ENCODE measurements around the gene GULP1.
"Not testable (repeated sequence)": the region's sequence is repeated elsewhere in the genome, so short reads cannot be mapped to it uniquely, and the experiment has no call there.

The GULP1 gene

GRCh38 chr2:188293601-188294351 lies 2.1 kb downstream of the GULP1 start:
- no peak for DNase-seq

DNA sequence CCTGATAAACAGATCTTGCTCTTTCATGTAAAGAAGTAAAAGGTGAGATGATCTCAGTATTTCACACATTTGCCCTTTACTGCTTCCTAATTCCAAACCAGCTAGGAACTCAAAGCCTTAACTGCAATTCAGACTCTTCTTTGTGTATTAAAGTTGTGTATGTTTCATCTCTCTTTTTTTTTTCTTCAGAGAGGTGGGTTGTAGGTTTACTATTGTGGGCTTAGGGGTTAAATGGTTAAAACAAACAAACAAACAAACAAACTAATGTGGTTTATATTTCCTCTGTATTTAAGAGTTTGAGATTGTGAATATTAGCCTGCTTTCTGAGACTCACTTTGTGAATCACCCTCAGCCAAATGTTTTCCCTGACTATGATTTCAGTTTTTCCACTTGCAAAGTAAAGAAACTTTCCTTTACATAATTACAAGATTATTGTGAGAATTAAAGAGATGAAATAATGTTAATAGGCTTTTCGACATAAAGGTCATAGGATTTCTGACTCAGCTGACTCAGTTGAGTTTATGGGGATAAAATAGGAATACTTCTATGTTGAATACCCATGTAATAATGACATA lies 2.8 kb downstream of the GULP1 start:
- no peak for DNase-seq

DNA sequence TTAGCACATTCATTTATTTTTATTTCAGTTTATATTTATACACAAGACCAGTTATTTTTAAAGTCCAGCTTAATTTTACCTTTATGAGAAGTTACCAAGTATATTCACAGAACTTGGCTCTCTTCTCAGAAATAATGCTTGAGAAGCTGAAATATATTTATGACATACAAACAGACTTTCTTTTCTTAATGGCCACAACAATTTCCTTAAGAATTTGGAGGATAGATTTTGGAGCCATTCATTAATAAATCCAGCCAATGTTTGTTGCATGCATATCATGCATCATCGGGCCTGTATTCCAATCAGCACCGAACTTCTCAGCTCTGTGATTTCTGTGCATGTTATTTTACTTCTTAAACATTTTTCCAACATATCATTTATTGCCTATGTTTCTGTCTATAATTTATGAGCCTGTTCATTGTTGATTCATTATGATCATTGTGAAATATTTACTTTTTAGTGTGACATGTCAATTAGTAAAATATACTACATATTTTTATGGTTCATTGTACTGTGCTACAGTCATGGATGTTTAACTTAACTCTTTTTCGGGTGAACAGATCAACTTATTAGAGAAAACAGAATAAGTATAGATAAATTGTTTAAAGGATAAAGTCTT lies 3.5 kb downstream of the GULP1 start:
- DNase-seq: no peak

GRCh38 chr2:188297978-188298377 lies 6.3 kb downstream of the GULP1 start:
- no peak for DNase-seq

DNA sequence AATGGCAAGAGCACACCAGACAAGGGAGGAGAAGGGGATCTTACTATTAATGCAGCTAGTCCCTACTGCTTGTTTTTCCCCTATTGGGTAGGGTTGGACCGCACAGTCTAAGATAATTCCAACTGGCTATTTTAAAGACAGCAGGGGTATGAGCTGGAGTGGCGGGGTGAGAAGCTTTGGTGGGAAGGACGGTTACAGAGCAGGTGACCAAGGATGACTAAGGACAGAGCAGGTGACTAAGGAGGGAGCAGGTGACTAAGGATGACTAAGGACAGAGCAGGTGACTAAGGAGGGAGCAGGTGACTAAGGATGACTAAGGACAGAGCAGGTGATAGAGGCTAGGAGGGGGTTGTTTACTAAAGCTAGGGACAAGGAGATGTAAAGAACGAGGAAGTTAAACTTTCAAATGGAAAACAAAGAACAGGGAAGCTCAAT lies 7.3 kb downstream of the GULP1 start:
- DNase-seq: not testable (repeated sequence)

DNA sequence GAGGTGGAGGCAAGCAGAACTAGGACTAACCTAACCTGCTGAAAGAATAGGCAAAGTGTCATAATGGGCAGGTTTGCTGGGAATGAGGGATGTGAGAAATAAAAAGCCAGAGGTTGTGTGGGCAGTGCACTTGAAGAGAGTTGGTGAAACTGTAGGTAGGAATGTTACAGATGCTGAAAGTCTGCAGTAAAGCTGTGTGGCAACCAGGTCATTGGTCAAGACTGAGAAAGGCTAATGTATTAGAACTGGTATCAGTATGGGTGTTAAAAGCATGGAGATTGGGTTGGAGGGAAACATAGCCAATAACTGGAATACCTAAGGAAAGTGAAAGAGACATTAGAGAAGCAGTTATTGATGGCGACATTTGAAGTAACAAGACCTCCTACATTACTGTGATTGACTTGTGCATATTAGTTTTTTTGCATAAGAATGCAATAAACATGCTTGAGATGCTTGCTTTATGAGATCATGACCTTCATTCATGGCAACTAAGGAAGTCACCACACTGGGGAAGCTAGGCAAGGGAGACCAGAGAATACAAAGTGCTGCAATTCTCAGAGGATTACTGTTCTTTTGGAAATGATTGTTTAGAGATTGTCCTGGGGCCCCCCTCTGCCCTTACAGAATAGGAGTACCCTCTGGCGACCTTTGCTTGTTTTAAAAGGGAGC lies 11.8 kb downstream of the GULP1 start:
- no peak for DNase-seq

DNA sequence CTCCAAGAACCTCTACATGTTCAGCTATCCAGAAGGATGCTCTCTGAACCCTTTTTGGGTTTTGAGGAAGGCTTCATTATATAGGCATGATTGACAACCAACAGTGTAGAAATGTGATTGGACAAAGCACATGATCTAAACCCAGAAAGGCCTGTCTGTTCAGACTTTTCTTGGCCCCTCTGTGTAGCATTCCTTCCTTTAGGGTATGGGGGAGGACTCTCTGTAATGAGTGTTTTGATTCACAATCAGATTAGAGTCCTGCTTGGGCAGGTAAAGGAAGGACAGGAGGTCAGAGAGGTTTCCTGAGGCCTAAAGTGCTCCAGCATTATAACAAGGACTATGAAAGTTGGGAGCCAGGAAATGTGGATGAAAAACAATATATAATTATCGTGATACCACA lies 13.6 kb downstream of the GULP1 start:
- no peak for DNase-seq

GRCh38 chr2:188306271-188306670 lies 14.6 kb downstream of the GULP1 start:
- DNase-seq: no peak

DNA sequence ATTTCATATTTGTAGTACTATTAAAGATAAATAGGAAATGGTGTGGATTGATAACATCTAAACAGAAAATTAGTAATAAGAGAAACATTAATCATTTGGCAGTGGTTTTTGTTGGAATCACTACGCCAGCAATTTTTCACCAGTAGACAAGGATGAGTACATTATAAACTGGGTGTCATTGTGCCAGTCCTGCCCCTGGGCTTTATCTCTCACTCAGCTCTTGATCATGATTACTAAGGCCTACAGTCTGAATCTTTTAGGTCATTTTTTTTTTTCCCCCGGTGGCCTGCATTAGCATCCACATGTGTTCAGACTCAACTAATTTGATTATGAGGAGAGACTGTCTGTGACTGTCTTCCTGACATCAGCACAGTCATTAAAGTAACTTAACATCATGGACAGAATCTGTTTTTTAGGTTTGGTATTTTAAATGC lies 16.2 kb downstream of the GULP1 start:
- DNase-seq: no peak

DNA sequence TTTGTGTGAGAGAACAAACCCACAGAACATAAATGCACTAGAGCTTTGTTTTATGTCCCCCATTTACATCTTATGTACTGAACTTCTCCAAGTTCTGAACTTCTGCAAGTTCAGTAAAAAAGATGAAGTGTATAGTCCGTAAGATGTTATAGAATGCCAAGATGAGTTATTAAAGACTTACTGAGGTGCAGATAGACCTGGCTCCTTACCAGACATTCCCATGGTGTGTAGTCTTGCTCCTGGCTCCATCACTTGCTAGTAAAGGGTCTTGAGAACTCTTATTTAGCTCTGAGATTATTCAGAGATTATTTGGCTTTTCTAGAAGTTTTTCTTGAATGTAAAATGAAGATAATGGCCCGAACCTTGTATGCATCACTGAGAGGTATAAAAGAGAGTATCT lies 16.8 kb downstream of the GULP1 start:
- DNase-seq: no peak

DNA sequence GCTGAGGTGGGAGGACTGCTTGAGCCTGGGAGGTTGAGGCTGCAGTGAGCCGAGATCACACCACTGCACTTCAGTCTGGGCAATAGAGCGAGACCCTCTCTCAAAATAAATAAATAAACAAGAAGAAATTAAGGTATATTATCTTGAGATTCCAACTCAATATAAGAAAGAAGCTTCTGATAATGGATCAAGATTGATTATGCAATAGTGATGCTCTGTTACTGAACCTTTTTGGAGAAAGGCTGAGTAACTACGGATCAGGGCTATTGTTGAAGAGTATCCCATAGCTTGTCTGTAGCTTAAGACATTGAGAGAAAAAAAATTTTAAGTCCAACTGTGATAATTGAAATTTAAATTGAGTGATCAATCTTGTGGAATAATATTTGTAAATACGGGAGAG lies 17.7 kb downstream of the GULP1 start:
- DNase-seq: no peak

DNA sequence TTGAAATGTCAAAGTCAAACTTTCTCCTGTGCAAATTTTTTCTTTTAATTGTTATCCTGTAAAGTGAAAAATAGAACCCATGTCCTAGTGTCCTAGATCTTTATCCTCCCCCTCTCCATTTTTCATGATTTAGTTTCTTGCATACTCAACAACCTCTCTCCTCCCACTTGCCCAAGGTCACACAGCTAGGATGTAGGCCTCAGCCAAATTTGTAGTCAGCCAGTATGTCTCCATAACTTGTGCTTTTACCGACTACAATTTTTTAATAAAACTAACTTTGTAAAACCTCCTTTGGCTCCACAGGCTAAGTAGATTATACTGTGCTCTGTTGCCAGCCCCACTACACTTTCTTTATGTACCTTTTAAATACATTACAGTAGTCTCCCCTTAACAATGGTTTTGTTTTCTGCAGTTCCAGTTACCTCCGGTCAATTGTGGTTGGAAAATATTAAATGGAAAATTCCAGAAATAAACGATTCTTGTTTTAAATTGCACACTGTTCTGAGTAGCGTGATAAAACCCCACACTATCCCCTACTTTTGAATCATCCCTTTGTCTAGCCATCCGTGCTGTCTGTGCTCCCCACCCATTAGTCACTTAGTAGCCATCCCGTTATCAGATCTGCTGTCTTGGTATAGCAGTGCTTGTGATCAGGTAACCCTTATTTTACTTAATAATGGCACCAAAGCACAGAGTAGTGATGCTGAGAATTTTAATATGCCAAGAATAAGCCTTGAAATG lies 22.8 kb downstream of the GULP1 start:
- no peak for DNase-seq

DNA sequence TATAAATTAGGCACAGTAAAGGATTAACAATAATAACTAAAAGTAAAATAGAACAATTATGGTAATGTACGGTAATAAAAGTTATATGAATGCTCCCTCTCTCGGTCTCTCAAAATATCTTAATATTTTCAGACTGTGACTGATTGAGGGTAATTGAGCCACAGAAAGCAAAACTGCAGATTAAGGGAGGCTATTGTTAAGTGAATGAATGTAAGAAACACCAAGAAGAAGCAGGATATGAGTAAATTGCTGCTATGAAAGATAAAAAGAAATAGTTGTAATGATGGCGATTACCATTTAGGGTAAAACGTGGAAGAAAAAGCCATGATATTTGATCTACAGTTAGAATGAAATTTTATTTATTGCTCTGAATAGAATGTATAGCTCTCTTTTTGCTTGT lies 24.1 kb downstream of the GULP1 start:
- DNase-seq: no peak

DNA sequence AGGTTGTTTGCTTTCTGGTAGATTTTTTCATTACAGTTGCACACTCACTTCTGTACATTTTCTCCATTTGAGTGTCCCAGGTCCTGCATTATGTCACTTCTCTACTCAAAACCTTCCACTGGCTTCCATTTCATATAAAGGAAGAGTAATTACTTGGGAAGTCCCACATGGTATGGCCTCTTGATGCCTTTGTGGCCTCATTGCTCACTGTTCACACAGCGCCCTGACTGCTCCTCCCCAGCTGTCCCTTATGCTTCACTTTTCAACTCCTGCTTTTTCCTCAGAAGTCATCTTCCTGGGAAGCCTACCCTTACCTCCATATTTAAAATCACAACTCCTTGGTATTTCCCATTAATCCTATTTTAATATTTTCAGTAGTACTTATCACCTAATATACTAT lies 24.7 kb downstream of the GULP1 start:
- no peak for DNase-seq

DNA sequence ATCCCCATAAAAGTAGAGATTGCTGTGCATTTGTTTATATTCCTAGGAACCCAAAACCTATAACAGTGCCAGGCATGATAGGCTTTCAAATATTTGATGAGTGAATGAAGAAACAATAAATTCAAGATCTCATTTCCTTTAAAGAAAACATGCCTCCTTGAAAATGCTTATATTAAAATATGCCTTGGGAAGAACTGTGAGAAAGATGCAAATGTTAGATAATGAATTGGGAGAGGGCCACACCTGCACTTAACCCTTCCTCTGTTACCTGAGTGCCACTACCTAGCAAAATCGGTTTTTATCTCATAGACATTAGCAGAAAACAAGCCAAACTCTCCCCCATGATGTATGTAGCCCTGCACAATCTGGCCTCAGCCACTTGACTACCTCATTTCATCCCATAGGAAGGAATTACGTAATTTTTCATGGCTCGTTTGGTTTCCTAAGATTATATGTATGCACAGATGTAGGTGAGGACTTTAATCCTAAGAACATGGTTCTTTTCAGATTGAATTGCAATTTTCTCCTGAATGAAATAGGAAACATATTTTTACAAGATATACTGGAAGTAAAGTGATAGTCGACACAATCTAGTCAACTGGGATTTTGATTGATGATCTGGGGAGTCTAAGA lies 25.2 kb downstream of the GULP1 start:
- no peak for DNase-seq

GRCh38 chr2:188318161-188318749 lies 26.6 kb downstream of the GULP1 start:
- no peak for DNase-seq

DNA sequence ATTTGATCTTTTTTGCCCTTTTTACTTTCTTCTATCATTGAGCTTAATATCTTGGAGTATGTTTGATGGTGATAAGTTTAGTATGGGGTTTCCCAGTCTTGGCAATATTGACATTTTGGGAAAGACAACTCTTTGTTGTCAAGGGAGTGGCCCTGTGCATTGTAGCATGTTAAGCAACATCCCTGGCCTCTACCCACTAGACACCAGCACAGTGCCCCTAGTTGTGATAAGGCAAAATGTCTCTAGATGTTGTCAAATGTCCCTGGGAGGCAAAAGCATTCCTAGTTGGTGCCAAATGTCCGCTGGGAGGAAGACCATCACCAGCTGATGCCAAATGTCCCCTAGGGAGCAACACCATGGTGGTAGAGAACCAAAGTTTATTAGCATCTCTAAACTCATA lies 28.2 kb downstream of the GULP1 start:
- DNase-seq: no peak

GRCh38 chr2:188320861-188321260 lies 29.2 kb downstream of the GULP1 start:
- DNase-seq: no peak

DNA sequence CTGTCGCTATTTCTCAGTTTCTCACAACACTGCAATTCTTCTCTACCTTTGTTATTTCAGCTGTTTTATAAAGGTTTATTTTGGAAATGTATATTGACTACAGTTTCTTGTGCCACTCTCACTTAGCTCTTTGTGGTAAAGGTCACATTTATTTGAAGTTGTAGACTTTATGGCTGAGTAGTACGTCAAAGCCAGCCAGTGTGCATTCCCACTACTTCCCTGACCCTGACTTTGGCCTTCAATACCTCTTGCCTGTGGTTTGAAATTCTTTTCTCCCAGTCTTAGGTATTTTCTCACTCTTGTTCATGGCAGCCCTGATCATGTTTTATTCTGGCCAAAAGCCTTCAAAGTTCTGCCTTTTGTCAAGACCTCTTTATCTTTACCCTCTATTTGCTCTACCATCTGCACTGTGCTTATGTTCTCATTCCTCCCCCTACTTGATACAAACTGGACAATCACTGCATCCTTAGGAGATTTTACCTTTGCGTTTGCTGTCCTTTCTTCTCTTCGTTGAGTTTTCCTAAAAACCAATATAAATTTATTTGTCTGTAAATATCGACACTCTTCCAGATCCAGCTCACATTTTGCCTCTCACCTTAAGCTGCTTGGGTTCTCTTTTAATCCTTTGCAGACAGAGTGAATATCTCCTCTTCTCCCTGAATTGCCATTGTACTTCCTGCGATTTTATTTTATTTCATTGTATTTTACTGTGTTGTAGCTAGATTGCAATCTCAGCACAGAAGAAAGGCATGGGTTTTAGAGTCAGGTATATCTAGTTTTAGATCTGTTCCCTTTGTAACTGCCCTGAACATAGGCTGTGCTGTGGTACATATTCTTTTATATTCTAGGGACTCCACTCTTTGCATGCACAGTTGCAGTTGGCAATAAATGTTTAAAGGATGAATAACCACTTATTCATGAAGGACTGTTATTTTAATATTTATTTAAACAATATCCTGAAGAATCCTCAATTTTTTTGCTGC lies 31.2 kb downstream of the GULP1 start:
- no peak for DNase-seq

DNA sequence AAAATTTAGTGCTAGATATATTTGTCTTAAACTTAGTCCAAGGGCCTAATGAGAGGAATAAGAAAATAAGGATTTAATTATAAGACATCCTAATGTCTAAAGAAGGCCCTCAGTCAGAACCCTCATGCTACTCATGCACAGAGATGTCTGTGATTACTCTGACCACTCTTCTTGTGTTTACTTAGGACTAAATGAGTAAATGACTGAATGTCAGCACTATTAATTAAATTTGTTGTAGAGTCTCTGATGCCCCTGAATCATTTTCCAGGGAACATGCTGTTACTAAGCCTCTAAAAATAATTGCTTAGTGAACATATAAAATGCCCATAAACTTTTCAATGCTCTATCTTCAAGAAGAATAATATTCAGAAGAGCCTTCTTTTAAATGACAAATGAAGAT lies 32.4 kb downstream of the GULP1 start:
- DNase-seq: no peak

DNA sequence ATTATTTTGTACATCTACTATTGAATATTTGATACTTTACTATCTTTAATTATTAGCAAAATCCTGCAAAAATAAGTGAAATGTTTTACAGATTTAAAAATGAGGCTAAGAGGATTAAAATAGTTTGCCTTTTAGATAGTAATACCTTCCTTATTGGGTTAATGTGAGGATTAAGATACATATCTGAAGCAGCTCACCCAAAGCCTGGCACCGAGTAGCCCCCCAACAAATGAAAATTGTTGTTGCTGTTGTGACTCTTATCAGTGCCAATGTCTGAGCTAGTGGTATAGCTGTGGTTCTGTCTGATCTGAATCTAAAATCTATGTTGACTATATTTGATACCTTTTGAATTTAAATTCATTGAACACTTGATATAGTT lies 34.6 kb downstream of the GULP1 start:
- no peak for DNase-seq
